Head of caudate nucleus (tissue), 42 donors: ENCODE results near the gene MAN2B1.
"Not testable (repeated sequence)": the region's sequence is repeated elsewhere in the genome, so short reads cannot be mapped to it uniquely, and the experiment has no call there.

Source experiments
- DNase-seq, 42 donors: peaks; one replicate each; pipeline versions ENCODE4 v3.0.0 to v3.0.0-alpha.2; 2020 to 2021; ENCODE audit warnings: mixed read lengths in 7 of 42
- intact Hi-C: fragments of 100-400 bp; cut with DNase I; formaldehyde crosslinking; loops from one replicate; pipeline ENCODE4 v1.15.0; 2022

MAN2B1 gene

DNA sequence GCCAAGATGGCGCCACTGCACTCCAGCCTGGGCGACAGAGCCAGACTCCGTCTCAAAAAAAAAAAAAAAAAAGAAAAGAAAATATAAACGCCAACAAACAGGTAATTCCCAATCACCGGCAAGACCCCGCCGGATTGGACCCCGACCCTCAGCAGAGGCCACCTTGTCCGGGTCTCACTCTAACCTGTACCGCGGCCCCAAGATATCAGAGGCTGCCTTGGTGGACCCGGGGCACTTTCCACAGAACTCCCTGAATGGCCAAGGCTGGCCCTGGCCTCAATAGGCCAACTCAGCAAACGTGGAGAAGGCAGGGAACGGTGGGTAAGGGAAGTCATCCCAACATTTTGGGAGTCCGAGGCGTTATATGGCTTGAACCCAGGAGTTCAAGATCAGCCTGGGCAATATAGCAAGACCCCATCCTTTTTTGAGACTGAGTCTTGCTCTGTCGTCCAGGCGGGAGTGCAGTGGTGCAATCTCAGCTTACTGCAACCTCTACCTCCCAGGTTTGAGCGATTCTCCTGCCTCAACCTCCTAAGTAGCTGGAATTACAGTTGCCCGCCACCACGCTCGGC, 27.8 kb downstream of the MAN2B1 start:
- intact Hi-C loops, result no loop called here
- no peak for DNase-seq

DNA sequence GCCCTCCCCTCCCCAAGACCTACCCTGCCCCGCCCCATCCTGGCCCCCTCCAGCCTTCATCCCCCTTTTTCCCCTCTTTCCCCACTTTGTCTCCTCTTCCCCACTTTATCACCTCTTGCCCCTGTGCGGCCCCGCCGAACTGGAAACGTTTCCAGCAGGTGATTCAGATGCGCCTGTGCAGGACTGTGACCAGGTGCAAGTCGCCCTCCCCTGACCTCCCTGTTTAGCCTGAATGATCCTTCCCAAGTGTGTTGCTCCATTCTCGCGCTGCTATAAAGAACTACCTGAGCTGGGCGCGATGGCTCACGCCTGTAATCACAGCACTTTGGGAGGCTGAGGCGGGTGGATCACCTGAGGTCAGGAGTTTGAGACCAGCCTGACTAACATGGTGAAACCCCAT, 29.9 kb downstream of the MAN2B1 start:
- DNase-seq, result no peak
- intact Hi-C loops, result no loop called here

DNA sequence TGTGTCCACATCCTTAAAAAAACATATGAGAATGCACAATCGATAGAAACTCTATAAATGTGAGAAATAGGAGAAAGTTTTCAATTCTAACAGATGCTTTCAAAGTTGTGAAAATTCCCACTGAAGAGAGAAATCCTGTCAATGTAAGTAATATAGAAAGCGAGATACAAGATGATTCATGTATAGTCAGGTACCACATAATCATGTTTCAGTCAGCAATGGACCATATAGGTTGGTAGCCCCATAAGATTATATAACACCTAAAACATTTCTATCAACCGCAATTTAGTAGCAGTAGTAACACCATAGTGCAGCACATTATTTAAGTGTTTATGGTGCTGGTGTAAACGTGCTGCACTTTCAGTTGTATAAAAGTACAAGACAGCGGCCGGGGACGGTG, 37.3 kb downstream of the MAN2B1 start:
- no peak for DNase-seq
- intact Hi-C loops, result no loop called here

- DNase-seq, result no peak
- intact Hi-C loops, result no loop called here
Observed at GRCh38 chr19:12628040-12629022, 38.2 kb downstream of the MAN2B1 start.

GRCh38 chr19:12626958-12627357, 39.6 kb downstream of the MAN2B1 start:
- intact Hi-C loops, result no loop called here
- no peak for DNase-seq

GRCh38 chr19:12623361-12624031, 43.0 kb downstream of the MAN2B1 start:
- no peak for DNase-seq
- intact Hi-C loops, result no loop called here

DNA sequence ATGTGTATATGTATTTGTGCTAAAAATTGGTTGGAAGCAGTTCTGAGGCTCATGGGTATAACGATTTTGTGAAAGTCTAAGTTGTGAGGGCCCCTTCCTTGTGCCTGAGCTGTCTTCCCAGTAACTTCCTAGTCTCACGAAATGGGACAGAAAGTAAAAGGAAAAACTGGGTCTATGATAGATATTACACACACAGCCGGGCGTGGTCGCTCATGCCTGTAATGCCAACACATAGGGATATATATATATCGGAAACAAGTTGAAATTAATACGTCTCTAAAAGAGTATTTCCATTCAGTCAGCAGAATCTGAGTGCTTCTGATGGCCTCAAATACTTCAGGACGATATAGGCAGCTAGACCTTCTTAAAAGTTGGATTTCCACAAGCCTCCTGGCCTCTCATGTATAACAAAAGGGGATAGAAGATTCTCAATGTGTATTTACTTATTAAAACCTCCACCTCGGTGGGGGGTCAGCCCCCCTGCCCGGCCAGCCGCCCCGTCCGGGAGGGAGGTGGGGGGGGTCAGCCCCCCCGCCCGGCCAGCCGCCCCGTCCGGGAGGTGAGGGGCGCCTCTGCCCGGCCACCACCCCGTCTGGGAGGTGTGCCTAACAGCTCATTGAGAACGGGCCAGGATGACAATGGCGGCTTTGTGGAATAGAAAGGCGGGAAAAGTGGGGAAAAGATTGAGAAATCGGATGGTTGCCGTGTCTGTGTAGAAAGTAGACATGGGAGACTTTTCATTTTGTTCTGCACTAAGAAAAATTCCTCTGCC, 45.1 kb downstream of the MAN2B1 start:
- DNase-seq, intact Hi-C loops: not testable (repeated sequence)

DNA sequence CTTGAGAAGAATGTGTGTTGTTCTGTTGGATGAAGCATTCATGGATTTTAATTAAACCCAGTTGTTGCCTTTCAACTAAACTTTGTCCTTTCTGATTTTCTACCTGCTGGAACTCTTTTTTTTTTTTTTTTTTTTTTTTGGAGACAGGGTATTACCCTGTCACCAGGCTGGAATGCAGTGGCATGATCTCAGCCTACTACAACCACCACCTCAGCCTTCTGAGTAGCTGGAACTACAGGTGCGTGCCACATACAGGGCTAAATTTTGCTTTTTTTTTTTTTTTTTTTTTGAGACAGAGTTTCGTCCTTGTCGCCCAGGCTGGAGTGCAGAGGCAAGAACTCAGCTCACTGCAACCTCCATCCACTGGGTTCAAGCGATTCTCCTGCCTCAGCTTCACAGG, 48.9 kb downstream of the MAN2B1 start:
- no peak for DNase-seq
- intact Hi-C loops, result no loop called here

- DNase-seq, result peak; percentile 49 to 83 (median 68)
- intact Hi-C loops, result no loop called here
Observed at GRCh38 chr19:12611361-12611699, 55.2 kb downstream of the MAN2B1 start.

DNA sequence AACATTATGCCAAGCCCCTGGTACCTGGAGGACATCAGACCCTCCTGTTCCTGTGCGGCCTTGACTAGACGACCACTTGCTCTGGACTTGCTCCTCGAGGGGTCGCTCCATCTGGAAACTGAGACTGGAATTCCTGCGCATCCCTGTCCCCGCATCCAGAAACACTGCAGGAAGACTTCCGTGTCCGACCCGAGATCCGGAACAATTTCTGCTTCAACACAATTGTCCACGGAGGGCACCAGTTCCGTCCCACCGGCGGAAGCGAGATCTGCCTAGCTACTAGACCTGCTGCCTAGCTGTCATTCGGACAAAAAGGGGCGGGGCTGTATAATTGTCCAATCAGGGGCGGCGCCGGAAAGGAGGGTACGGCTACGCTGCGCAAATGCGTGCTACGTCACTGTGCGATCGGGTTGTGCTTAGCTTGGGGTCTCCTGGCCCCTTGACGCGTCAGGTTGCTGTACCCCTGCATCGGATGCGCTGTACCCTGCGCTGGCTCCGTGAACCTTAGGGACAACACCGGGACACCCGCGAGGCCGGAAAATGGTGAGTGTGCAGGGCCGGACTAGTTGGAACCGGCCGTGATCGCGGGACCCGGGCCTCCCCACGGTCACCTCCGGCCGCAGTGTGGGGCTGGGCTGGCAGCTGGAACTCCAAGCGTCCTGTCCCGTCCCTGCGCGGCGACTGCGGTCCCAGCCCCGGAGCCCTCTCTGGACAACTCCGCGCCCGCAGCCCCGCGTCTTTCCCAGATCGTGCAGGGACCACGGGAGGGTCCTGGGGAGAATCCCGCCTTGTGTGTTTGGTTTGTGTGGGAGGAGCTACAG, 55.8 kb downstream of the MAN2B1 start, which contains the start of the genes ZNF490 and ZNF791:
TSS of gene ZNF490 (minus strand) at position 274 of the 821 bp plus-strand sequence. CDS start at position 141, 133 bp downstream.
TSS of gene ZNF791 (plus strand) at position 381 of the 821 bp plus-strand sequence. CDS start at position 541, 160 bp downstream.
- intact Hi-C loops, result no loop called here
- DNase-seq, result peak; percentile 96 to 100 (median 99)

DNA sequence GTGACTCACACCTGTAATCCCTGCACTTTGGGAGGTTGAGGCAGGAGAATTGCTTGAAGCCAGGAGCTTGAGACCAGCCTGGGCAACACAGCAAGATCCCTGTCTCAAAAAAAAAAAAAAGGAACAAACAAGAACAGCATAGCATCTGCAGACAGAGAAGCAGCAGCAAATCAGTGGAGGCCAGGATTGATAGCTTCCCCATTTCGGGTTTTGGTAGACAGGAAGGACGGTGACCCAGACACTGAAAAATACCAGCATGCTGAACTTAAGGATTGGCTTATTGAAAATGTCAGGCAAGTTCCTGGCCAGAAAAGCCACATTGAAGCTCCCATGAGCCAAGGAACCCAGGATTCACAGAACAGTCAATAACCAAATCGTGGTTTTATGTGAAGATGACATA, 58.9 kb downstream of the MAN2B1 start:
- no peak for DNase-seq
- intact Hi-C loops, result no loop called here

- no peak for DNase-seq
- intact Hi-C loops, result no loop called here
Observed at GRCh38 chr19:12606796-12607195, 59.7 kb downstream of the MAN2B1 start.

- intact Hi-C loops, result no loop called here
- DNase-seq, result peak in 32 of 42 donors; percentile 13 to 80 (median 58)
Observed at GRCh38 chr19:12603714-12604113, 62.8 kb downstream of the MAN2B1 start.

- DNase-seq, result no peak
- intact Hi-C loops, result no loop called here
Observed at GRCh38 chr19:12597594-12597993, 68.9 kb downstream of the MAN2B1 start.

- intact Hi-C loops, result no loop called here
- DNase-seq, result peak; percentile 8 to 73 (median 43)
Observed at GRCh38 chr19:12596927-12597548, 69.5 kb downstream of the MAN2B1 start.
